Right renal pelvis (tissue), 4 donors: ENCODE results near the gene TOP3B. TPM values are rescaled to one million over a fixed set of nuclear protein-coding genes. Genes with fewer than 3 reads are reported as not detected.

ENCODE experiments used
- DNase-seq, 4 donors: peaks; one replicate each; pipeline ENCODE4 v3.0.0-alpha.2; 2013; ENCODE audit warnings: low read depth in 4 of 4, low spot score in 3 of 4, missing footprints in 1 of 4
- polyA plus RNA-seq, 4 donors: library from polyadenylated mRNA; unstranded; fragments of 120-200 nt; gene quantifications; one replicate each; pipeline ENCODE4 v1.2.1, GENCODE V29; 2013; ENCODE audit not compliant: insufficient read length in 4 of 4

The TOP3B gene
- polyA plus RNA-seq, 4 donors, result 20.6 to 28.4 (median 23.5) TPM

GRCh38 chr22:21932347-21932746 lies 50.2 kb downstream of the TOP3B start:
- no peak for DNase-seq

GRCh38 chr22:21931056-21931455 lies 51.5 kb downstream of the TOP3B start:
- DNase-seq, result no peak

GRCh38 chr22:21929253-21929652 lies 53.3 kb downstream of the TOP3B start:
- DNase-seq, result no peak

GRCh38 chr22:21928048-21928447 lies 54.5 kb downstream of the TOP3B start:
- DNase-seq, result no peak

- no peak for DNase-seq
Measured at GRCh38 chr22:21927174-21927823, 55.3 kb downstream of the TOP3B start.

GRCh38 chr22:21926728-21927127 lies 55.9 kb downstream of the TOP3B start:
- no peak for DNase-seq

- no peak for DNase-seq
Measured at GRCh38 chr22:21923163-21923561, 59.4 kb downstream of the TOP3B start.

- no peak for DNase-seq
Measured at GRCh38 chr22:21922370-21923162, 60.0 kb downstream of the TOP3B start.

- DNase-seq, result no peak
Measured at GRCh38 chr22:21921729-21922128, 60.9 kb downstream of the TOP3B start.

- no peak for DNase-seq
Measured at GRCh38 chr22:21921184-21921721, 61.3 kb downstream of the TOP3B start.

- no peak for DNase-seq
Measured at GRCh38 chr22:21920341-21921183, 62.0 kb downstream of the TOP3B start.

GRCh38 chr22:21919526-21920307 lies 62.9 kb downstream of the TOP3B start:
- DNase-seq, result no peak

GRCh38 chr22:21918466-21919185 lies 64.0 kb downstream of the TOP3B start:
- DNase-seq, result no peak

- no peak for DNase-seq
Measured at GRCh38 chr22:21917959-21918261, 64.7 kb downstream of the TOP3B start.

GRCh38 chr22:21917181-21917958 lies 65.2 kb downstream of the TOP3B start:
- no peak for DNase-seq

GRCh38 chr22:21916309-21916918 lies 66.2 kb downstream of the TOP3B start:
- no peak for DNase-seq

- no peak for DNase-seq
Measured at GRCh38 chr22:21915624-21916308, 66.8 kb downstream of the TOP3B start.
